SHP77 (cell line): ENCODE data around the gene PRRG4.
"Not testable (repeated sequence)": the region's sequence is repeated elsewhere in the genome, so short reads cannot be mapped to it uniquely, and the experiment has no call there.

ENCODE experiments used
- DNase-seq, 2 experiments: peaks; one replicate each; lab custom pipeline; 2025; lab: John Stamatoyannopoulos, UW

Gene PRRG4

DNA sequence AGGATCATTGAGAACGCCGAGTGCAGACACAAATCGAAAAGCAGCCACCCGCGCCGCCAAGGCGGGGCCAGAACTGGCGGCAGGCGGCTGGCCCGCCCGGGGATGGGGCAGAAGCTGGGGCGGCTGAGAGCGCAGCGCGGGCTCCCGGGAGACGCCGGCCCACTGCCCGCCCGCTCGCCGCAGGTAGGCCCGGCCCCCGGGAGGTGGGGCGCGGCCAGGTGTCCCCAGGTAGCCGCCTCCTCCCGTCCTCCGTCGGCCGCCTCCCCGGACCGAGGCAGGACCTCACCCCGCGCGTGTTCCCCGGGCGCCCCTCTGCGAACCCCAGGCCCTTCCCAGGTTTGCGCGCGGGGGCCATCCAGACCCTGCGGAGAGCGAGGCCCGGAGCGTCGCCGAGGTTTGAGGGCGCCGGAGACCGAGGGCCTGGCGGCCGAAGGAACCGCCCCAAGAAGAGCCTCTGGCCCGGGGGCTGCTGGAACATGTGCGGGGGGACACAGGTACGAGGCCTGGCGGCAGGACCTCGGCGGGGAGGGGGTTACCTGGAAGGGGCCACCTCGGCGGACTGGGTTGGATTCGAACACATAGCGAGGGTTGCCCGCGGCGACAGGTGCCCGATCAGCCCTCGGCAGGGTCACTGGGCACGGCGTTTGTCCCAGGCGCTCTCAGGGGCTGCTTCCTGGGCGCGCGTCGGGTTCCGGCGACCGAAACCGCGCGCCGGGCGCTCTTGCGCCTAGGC, at the start of gene PRRG4:
Gene PRRG4, plus strand, starts transcription at position 248 of the 733 bp plus-strand sequence. CDS start 603 bp downstream, outside the sequence.
- no peak for DNase-seq

DNA sequence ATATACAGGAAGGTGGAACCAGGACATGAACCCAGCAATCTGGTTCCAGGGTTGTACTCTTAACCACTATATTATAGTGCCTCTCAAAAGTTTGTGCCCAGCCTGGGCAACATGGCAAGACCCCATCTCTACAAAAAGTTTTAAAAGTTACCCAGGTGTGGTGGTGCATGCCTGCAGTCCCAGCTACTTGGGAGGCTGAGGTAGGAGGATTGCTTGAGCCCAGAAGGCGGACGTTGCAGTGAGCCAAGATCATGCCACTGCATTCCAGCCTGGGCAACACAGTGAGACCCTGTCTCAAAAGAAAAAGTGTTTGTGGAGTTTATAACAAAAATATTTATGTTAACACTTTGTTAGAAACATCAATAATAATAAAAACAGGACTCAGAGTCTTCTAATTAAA, 48.9 kb upstream of the PRRG4 start:
- DNase-seq, result not testable (repeated sequence)

DNA sequence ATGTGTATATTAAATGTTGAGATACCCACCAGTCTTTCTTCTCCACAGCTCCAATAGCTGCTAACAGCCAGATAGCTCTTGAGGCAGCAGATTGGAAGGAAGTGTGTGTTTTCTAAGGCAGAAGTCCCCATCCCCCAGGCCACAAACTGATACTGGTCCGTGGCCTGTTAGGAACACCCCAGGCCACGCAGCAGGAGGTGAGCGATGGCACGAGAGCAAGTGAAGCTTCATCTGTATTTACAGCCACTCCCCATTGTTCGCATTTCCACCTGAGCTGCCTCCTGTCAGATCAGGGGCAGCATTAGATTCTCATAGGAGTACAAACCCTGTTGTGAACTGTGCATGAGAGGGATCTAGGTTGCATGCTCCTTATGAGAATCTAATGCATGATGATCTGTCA, 48.0 kb upstream of the PRRG4 start:
- DNase-seq, result no peak

DNA sequence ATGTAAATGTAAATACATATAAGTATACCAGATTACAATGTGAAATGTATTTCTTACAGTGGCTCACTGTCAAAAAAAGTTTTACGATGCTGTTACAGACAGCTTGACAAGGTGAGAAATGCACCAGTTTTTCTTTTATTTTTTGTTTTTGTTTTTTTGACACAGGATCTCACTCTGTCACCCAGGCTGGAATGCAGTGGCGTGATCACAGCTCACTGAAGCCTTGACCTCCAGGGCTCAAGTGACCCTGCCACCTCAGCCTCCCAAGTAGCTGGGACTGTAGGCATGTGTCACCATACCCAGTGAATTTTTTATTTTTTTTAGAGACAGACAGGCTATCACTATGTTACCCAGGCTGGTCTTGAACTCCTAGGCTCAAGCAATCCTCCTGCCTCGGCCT, 44.5 kb upstream of the PRRG4 start:
- DNase-seq, result no peak

DNA sequence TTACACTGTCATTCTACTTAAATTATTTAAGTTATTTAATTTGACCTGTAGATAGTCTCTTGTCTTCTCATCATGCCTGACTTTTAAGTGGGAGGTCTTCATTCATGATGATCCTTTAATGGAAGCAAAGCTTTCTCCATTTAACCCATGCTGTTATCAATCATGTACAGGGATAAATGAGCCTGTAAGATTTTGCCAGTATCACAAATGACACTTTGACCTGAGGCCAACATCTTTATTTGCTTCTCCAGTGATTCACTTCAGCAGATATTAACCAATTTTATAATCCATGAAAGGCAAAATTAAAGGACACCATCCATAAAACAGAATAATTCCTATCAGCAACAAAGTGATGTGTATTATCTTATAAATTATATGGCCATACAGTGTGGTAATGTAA, 42.9 kb upstream of the PRRG4 start:
- DNase-seq, result no peak

DNA sequence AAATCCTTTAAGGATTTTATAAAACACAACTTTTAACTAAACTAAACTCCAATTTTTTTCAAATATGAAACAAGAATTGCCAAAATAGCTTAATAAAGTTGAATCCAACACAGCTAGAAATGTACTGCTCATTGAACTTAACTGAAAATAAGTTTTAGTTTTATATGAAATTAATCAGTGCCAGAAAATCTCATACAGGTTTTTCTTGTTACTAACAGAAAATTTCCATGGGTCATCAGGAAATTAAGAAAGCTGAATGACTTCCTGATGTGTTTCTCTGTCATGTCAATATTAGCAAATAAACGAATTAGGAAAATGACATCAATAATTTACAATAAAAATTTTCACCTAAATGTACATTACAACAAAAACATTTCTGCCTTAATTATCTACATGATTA, 38.8 kb upstream of the PRRG4 start:
- DNase-seq, result no peak

DNA sequence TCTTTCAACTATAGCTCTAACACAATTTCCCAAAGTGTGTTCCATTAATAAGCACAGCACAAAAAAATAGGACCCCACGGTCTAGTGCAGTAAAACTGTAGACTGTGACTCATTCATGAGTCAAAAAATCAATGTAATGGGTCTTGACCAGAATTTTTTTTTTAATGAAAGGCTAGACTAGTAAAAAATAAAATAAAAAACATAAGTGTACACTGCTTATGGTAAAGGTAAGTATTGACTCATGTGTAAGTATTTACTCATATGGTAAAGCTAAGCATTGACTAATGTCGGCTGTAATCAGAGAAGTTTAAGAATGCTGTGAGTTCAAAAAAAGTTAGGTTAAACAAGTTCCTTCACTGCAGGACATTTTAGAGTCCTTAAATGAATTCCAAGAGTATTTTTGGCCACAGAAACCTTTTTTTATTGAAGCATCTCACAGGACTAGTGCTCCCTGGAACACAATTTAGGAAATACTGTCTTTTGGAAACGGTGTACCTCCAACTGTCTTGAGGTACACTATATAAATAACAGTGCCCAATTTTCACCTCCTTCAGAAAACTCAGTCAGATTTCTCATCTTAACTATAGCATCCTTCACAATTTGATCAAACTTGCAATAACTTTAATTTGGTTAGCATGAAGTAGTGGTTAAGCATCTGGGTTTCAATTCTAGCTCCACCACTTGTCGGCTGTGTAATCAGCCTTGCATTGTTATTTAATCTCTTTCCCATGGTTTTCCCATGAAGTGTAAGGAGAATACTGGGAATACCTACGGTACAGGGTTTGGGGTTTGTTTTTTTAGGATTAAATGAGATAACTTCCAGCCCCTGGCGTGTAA, 37.4 kb upstream of the PRRG4 start:
- no peak for DNase-seq

DNA sequence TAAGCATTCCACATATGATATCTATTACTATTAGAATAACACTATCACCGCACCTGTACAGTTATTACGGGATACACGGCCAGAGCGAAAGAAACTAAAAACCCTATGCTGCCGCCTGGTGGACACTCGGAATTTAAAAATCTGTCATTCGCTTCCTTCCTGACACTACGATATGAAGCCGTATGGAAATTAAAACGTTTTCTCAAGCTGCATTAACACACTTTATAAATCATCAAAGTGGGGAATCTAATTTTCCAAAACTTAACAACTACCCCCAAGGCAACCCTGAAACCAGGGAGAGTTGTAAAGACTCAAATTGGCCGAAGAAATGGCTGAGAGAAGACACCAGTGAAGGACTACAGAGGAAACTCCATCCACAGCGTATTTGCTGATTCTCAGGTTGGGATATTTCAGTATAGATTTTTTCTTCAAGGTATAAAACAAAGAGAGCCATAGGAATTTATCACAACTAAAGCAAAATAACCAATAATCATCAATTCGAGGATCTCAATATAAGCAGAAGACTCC, 36.7 kb upstream of the PRRG4 start:
- peak; percentile 47 to 57 for DNase-seq

DNA sequence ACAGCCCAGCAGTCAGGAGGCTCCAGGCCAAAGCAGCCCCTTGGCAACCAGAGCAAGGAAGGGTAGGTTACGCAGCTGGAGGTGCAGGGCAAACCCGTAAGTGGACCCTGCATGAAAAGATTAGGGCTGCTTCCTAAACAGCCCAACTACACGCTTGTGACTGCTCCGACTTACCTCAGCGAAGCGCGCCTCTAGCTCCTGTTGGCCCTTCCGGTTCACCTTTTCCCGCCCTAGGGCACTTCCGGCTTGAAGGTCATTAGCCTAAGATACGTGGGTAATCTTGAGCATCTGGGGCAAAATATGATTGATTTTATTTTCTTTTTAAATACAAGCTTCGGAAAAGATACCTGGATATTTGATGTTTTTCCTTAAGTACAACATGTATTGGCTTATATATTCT, 35.3 kb upstream of the PRRG4 start, which contains the start of gene CCDC73:
Gene CCDC73, minus strand, starts transcription at position 224 of the 400 bp plus-strand sequence. CDS start 34,419 bp downstream, outside the sequence.
- no peak for DNase-seq

DNA sequence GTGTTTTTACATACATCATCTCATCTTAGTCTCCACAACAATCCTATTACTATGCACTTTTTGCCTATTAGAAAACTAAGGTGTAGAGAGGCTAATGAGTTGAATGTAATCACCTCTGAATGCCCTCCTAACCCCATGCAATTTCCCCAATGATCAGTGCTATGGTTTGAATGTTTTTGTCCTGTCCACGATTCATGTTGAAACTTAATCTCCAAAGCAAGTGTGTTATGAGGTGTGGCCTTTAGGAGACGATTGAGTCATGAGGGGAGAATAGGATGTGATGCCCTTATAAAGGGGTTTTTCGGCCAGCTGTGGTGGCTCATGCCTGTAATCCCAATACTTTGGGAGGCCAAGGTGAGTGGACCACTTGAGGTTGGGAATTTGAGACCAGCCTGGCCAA, 33.3 kb upstream of the PRRG4 start:
- DNase-seq, result no peak

DNA sequence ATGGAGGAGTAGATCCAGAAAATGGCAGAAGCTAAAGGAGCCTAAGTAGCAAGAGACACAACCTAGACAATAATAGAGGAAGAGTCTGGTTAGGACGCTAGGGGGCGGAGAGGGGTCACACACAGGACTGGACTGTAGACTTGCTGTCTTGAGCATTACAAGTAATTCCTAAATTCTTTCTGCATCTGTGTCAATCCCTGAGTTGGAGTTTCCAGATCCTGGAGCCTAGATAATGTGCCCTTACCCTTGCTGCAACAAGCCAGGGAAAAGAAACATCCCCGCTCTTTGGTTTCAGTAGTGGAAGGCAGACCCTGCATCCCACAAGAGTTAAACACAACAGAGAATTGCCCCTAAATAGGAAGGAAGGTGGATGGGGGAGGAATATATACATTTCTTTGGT, 20.4 kb upstream of the PRRG4 start:
- DNase-seq, result peak; percentile 56 to 66

DNA sequence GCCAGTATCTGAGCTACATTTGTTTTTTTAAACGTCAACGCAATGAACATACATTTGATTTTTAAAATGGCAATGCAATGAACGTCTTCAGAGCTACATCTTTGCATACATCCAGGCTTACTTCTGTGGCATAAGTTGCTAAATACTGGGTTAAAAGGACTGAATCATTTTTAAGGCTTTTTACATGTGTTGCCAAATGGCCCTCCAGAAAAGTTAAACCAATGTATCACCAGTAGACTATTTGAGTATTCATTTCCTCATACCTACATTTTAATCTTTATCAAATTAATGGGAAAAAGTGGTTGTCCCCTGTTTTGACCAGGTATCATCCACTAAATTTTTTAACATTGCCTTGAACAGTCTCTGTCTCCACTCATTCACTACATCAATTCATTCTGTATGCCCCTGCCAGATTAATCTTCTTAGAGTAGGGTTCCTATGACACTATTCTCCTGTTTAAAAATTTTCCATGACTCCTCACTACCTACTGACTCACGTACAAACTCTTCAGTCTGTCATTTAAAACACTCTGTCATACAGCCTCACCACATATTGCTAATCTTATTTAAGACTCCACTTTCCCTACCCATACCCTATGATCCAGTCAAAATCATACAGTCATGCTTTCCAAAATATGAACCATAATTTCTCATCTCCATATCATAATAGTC, 12.4 kb upstream of the PRRG4 start:
- no peak for DNase-seq

DNA sequence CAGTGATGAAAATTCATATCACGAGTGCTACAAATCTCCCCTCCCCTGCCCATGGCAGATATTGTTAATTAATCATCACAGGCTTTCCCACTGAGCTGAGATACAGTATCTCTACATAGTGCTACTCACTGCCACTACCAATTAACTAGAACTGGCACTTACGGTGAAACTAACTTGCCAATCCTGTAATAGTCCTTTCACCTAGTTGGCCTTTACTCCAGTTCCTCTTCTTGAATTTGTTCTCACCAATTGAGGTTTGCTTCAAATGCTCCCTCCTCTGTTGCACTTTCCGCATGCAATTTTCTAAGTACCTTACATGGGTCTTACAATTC, 11.9 kb upstream of the PRRG4 start:
- no peak for DNase-seq

DNA sequence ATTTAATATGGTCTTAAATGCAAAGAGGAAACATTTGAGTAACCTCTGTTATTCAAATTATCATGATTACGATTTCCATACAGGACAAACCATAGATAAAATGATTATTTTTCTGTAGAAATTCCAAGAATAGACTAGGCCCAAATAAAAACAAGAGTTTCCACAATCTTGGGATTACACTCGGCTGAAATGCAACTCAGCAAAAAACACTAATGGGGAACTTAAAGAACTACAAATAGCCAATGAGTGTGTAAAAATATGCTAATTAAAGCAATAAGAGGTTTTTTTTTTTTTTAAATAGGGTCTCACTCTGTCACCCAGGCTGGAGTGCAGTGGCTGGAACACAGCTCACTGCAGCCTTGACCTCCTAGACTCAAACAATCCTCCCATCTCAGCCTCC, 10.5 kb upstream of the PRRG4 start:
- DNase-seq, result no peak

DNA sequence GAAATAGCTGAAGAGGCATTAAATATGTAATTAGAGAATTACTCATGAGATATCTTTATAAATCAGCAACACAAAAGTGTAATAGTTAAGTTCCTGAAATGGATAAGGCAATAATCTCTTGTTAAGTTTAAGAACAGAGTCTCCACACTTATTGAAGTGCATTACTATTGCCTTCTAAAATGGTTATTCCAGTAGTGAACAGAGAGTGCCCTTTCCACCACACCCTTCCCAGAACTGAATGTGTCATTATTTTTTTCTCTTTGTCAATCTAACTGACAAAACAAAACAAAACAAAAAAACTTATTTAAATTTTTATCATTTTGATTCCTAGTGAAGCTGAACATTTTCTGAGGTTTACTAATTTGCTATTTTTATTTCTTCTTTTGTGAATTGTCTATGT, 9.2 kb upstream of the PRRG4 start:
- DNase-seq, result no peak

DNA sequence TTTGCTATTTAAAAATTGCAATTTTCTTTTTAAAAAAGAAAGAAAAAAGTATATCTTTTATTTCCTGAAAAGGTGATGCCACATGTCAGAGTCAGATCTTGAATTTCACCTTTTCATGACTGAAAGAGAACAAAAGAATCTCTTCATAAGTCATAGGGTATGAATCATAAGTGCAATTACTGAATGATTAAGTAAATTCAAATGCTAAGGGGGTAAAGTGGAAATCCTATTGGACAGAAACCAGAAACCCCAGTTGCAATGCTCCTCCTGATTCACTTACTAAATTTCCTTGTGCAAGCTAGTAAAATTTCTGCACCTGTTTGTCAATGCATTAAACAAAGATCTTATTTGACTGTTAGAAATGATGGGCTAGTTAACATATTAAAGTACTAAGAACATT, 8.2 kb upstream of the PRRG4 start:
- DNase-seq, result no peak

DNA sequence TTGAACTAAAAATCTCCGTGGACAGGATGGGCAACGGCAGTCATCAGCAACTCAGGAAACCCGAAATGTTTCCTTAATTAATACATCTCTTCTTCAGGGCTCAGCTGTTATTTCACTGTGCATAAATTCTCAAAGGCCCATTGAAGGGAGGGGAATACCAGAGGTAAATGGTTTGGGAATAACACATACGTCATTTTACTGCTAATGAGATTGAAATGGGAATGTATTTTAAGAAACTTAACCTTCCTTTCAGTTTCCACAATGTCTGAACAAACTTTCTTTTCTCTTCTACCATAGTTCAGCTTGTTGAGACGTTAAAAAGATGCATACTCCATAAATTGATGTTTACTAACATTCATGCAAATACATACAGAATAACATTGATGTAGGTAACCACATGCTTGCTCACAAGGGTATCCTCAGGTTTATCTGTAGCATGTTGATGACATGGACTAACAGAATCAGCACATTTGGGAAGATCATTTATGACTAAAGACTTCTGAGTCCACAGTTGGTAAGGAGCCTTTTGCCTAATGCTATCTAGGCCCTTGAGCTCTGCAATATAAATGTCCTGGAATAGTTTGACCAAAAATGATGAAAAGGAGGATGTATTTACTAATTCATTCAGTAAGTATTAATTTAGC, 7.7 kb upstream of the PRRG4 start:
- no peak for DNase-seq

DNA sequence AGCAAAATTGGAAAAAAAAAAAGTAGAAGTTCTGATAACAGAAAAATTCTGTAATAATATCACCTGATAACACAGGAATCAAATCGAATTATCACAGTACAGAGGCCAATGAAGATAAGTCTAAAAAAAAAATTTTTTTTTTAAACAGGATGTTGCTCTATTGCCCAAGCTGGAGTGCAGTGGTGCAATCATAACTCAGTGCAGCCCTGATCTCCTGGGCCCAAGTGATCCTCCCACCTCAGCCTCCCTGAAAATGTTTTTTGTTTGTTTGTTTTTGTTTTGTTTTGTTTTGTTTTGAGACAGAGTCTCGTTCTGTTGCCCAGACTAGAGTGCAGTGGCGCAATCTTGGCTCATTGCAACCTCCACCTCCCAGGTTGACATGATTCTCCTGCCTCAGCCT, 6.1 kb upstream of the PRRG4 start:
- DNase-seq, result not testable (repeated sequence)

DNA sequence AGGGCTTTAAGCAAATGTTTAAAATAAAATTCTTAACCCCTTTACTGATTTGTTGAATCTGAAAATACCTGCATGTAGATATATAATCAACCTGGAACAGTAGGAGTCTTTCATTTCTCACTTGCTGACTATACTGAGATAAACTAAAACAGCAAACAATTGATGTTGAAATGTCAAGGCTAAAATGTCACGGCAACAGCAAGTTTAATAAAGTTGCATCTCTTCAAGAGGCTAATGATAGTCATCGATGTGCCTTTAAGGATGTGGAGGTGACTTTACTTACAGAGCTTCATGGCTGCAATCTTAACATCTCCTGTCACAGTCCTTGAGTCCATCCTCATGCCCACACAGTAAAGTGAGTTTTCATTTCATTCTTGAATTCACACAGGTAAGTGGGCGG, 3.6 kb upstream of the PRRG4 start:
- DNase-seq, result no peak

DNA sequence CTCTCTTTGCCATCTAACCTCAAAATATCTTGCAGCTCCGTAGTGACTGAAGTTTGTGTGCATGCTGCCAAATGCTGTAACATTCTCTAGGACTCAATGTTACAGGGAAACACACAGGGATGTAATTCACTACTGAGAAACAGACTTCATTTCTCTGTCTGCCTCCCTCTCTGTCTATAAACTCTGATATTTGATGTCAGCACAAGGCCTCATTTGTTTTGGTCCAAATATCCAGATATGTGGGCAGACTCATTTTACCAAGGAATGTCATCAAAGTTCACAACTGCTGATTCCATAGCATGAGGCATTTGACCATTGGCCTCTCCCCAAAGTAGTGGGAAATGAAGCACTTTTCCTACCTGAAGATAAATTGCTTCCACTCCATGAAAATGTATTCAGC, 2.5 kb upstream of the PRRG4 start:
- DNase-seq, result no peak

DNA sequence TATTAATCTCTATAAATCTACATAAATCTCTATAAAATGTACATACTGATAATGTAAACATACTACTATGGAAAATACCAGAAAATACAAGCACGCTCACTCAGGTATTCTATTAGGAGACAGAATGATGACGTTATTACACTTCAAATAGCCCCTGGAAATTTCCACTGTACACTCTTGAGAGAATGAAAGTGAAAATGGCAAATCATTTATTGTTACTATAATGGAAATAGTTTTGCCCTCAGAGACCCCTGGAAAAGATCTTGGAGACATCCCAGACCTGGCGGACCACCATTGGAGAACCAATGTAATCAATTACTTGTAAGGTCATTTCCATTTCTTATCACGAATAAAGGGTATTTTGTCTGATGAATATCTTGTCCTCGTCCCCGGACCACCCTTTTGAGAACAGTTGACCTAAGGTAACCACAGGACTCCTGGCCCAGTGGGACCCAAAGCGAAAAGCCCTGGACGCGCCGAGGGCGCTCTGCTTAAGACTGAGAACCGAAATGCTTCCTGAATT, 509 bp upstream of the PRRG4 start:
- no peak for DNase-seq

DNA sequence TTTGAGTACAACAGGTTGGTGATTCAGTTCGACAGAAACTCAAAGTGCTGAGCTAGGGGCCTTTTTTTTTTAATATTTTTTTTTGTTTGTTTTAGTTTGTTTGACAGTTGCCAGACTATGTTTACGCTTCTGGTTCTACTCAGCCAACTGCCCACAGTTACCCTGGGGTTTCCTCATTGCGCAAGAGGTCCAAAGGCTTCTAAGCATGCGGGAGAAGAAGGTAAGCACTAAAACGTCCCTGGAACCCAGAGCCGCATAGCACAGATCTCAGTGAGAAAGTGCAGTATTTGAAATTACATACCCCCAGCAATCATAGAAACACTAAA, 649 bp downstream of the PRRG4 start:
- no peak for DNase-seq
